Right kidney (tissue), 1 donor: Measurements from ENCODE around the gene KCNJ12.
"Not testable (repeated sequence)": the region's sequence is repeated elsewhere in the genome, so short reads cannot be mapped to it uniquely, and the experiment has no call there.

Experiments used
- DNase-seq: peaks from one replicate; pipeline ENCODE4 v3.0.0-alpha.2; 2016

KCNJ12 gene

GRCh38 chr17:21407752-21408151, 31.6 kb downstream of the KCNJ12 start:
- not testable (repeated sequence) for DNase-seq

- not testable (repeated sequence) for DNase-seq
These were observed 32.1 kb downstream of the KCNJ12 start for GRCh38 chr17:21408224-21408623.

GRCh38 chr17:21408766-21409300, 32.7 kb downstream of the KCNJ12 start:
- not testable (repeated sequence) for DNase-seq

GRCh38 chr17:21409388-21409787, 33.2 kb downstream of the KCNJ12 start:
- DNase-seq = not testable (repeated sequence)

GRCh38 chr17:21409971-21410370, 33.8 kb downstream of the KCNJ12 start:
- not testable (repeated sequence) for DNase-seq

- not testable (repeated sequence) for DNase-seq
These were observed 34.2 kb downstream of the KCNJ12 start for GRCh38 chr17:21410371-21410770.

GRCh38 chr17:21410906-21411678, 34.9 kb downstream of the KCNJ12 start:
- DNase-seq = peak; percentile 29

GRCh38 chr17:21411679-21412205, 35.6 kb downstream of the KCNJ12 start:
- not testable (repeated sequence) for DNase-seq

GRCh38 chr17:21412207-21412681, 36.1 kb downstream of the KCNJ12 start:
- DNase-seq = not testable (repeated sequence)

GRCh38 chr17:21413570-21414279, 37.6 kb downstream of the KCNJ12 start:
- not testable (repeated sequence) for DNase-seq

GRCh38 chr17:21414616-21415015, 38.5 kb downstream of the KCNJ12 start:
- DNase-seq = not testable (repeated sequence)

- DNase-seq = not testable (repeated sequence)
These were observed 39.2 kb downstream of the KCNJ12 start for GRCh38 chr17:21415166-21415990.

- not testable (repeated sequence) for DNase-seq
These were observed 40.4 kb downstream of the KCNJ12 start for GRCh38 chr17:21416471-21416981.

- DNase-seq = not testable (repeated sequence)
These were observed 41.2 kb downstream of the KCNJ12 start for GRCh38 chr17:21417349-21417748.

GRCh38 chr17:21417921-21418320, 41.8 kb downstream of the KCNJ12 start:
- no peak for DNase-seq

- no peak for DNase-seq
These were observed 42.5 kb downstream of the KCNJ12 start for GRCh38 chr17:21418446-21419298.

GRCh38 chr17:21419299-21420239, 43.4 kb downstream of the KCNJ12 start:
- no peak for DNase-seq

GRCh38 chr17:21420503-21421090, 44.4 kb downstream of the KCNJ12 start:
- DNase-seq = not testable (repeated sequence)
